Esophagus squamous epithelium (tissue), 5 donors: ENCODE measurements around the gene NKAIN4. TPM values are rescaled to one million over a fixed set of nuclear protein-coding genes. Genes with fewer than 3 reads are reported as not detected.
A peak's percentile ranks its signal among the peaks of the same experiment; 100 is the strongest.

Experiments
- DNase-seq: peaks from one replicate; lab custom pipeline; 2025; lab: John Stamatoyannopoulos, UW
- H3K27ac ChIP-seq, 4 donors: fragments of 200-600 bp; sonication (generic); one replicate each; pipeline ENCODE4 v1.5.1; 2016 to 2019; ENCODE audit warnings: mild to moderate bottlenecking in 1 of 4
- H3K27me3 ChIP-seq, 4 donors: fragments of 200-600 bp; sonication (generic); 1 replicate in 3 of 4; 2 replicates in 1 of 4; pipeline versions ENCODE4 v1.5.1 to v1.6.0; 2017 to 2021; ENCODE audit warnings: antibody characterized with exemption in 1 of 4
- H3K36me3 ChIP-seq, 3 donors: fragments of 200-600 bp; sonication (generic); one replicate each; pipeline ENCODE4 v1.5.1; 2016 to 2019
- H3K4me1 ChIP-seq, 3 donors: fragments of 200-600 bp; sonication (generic); one replicate each; pipeline ENCODE4 v1.5.1; 2017 to 2019
- H3K4me3 ChIP-seq, 4 donors: fragments of 200-600 bp; sonication (generic); 1 replicate in 3 of 4; 2 replicates in 1 of 4; pipeline ENCODE4 v1.5.1; 2016 to 2019; ENCODE audit warnings: mild to moderate bottlenecking in 2 of 4, moderate library complexity in 1 of 4
- H3K9me3 ChIP-seq, 3 donors: fragments of 200-600 bp; sonication (generic); one replicate each; pipeline ENCODE4 v1.5.1; 2016 to 2019
- POLR2A ChIP-seq, 4 donors: fragments of 450-650 bp; IDR thresholded peaks; one replicate each; pipeline ENCODE4 v1.6.1; 2017; ENCODE audit warnings: antibody characterized with exemption in 4 of 4, mild to moderate bottlenecking in 4 of 4, moderate library complexity in 3 of 4
- WGBS, 2 donors: methylation state at CpG; one replicate each; pipeline ENCODE4 v1.1.5; 2018; 5-methylcytosine and 5-hydroxymethylcytosine counted together
- intact Hi-C: fragments of 100-400 bp; cut with DNase I; formaldehyde crosslinking; loops from one replicate; pipeline ENCODE4 v1.15.0; 2022
- total RNA-seq, 4 donors: library from RNA; depleted of rRNA; stranded (reverse); fragments of >200 nt; gene quantifications; one replicate each; pipeline ENCODE4 v1.1.0, GENCODE V29; 2016
- TF ChIP-seq, protein P1 (sequence below), 6 experiments: fragments of 450-650 bp in 4 of 6; fragments of 200-600 bp in 2 of 6; sonication (generic) in 2 of 6; IDR thresholded peaks; one replicate each; pipeline ENCODE4 v1.5.1; 2016 to 2019; ENCODE audit warnings: antibody characterized with exemption in 6 of 6, mild to moderate bottlenecking in 4 of 6, moderate library complexity in 4 of 6
- donor health status: DM: yes; HTN: yes; CAD: no.

NKAIN4 gene
- total RNA-seq, 4 donors from 2014 or later: not detected

DNA sequence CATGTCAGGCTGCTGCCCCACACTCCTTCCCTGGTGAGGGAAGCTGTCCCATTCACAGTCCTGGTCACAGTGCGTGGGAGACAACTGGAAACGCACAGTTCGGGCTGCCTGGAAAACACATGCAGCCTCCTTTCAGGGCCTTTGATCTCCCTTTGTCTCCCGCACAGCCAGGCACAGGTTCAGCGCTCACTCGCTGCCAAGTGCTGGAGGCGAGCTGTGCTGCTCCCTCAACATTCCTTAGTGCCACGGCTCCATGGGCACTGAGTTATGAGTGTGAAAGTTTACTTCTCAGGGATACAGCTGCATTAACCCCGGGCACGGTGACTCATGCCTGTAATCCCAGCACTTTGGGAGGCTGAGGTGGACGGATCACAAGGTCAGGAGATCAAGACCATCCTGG, 47.4 kb downstream of the NKAIN4 start:
- no peak for DNase-seq
- TF ChIP-seq, protein P1, sequence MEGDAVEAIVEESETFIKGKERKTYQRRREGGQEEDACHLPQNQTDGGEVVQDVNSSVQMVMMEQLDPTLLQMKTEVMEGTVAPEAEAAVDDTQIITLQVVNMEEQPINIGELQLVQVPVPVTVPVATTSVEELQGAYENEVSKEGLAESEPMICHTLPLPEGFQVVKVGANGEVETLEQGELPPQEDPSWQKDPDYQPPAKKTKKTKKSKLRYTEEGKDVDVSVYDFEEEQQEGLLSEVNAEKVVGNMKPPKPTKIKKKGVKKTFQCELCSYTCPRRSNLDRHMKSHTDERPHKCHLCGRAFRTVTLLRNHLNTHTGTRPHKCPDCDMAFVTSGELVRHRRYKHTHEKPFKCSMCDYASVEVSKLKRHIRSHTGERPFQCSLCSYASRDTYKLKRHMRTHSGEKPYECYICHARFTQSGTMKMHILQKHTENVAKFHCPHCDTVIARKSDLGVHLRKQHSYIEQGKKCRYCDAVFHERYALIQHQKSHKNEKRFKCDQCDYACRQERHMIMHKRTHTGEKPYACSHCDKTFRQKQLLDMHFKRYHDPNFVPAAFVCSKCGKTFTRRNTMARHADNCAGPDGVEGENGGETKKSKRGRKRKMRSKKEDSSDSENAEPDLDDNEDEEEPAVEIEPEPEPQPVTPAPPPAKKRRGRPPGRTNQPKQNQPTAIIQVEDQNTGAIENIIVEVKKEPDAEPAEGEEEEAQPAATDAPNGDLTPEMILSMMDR (IDR thresholded peaks at IDR 0.05): no peak
- no peak for TF ChIP-seq POLR2A (IDR thresholded peaks at IDR 0.05)
- 14 to 60% methylated on average over 1 to 8 of the region's 11 CpGs for WGBS, 2 donors
- H3K9me3 ChIP-seq: no peaks in the 10 kb centered on the region
- peaks cover 3 to 44% (median 4%) of the 10 kb centered on the region in 3 donors for H3K4me1 ChIP-seq
- no peak overlapping the region for H3K4me3 ChIP-seq
- peaks cover 17 to 100% (median 33%) of the 10 kb centered on the region in 3 donors for H3K36me3 ChIP-seq
- peak overlapping the region in 1 of 4 donors; percentile 29 for H3K27ac ChIP-seq
- H3K27me3 ChIP-seq: no peaks in the 10 kb centered on the region
- intact Hi-C loops: no loop called here

GRCh38 chr20:63205896-63206295, 48.4 kb downstream of the NKAIN4 start:
- WGBS, 2 donors: 81 to 89% methylated on average over 3 to 6 of the region's 10 CpGs
- peaks cover 17 to 100% (median 33%) of the 10 kb centered on the region in 3 donors for H3K36me3 ChIP-seq

GRCh38 chr20:63204362-63204761, 49.9 kb downstream of the NKAIN4 start:
- no peaks in the 10 kb centered on the region for H3K27me3 ChIP-seq
- no peaks in the 10 kb centered on the region for H3K9me3 ChIP-seq
- DNase-seq: no peak
- peaks cover 17 to 100% (median 26%) of the 10 kb centered on the region in 3 donors for H3K36me3 ChIP-seq
- no peak overlapping the region for H3K4me3 ChIP-seq
- intact Hi-C loops: no loop called here
- H3K4me1 ChIP-seq: peaks cover 3 to 19% (median 4%) of the 10 kb centered on the region in 3 donors
- 80% methylated on average over 4 of the region's 5 CpGs; no CpG with 5 or more reads in 1 of the 2 donors for WGBS, 2 donors
- TF ChIP-seq, protein P1 (IDR thresholded peaks at IDR 0.05): no peak
- no peak for TF ChIP-seq POLR2A (IDR thresholded peaks at IDR 0.05)
- no peak overlapping the region for H3K27ac ChIP-seq

More at GRCh38 chr20:63205896-63206295, 48.4 kb downstream of the NKAIN4 start:
- H3K27me3 ChIP-seq: no peaks in the 10 kb centered on the region
- TF ChIP-seq, protein P1 (IDR thresholded peaks at IDR 0.05): no peak
- TF ChIP-seq POLR2A (IDR thresholded peaks at IDR 0.05): no peak
- H3K4me3 ChIP-seq: no peak overlapping the region
- intact Hi-C loops: no loop called here
- H3K27ac ChIP-seq: no peak overlapping the region
- DNase-seq: no peak
- H3K9me3 ChIP-seq: no peaks in the 10 kb centered on the region
- peaks cover 3 to 34% (median 4%) of the 10 kb centered on the region in 3 donors for H3K4me1 ChIP-seq

DNA sequence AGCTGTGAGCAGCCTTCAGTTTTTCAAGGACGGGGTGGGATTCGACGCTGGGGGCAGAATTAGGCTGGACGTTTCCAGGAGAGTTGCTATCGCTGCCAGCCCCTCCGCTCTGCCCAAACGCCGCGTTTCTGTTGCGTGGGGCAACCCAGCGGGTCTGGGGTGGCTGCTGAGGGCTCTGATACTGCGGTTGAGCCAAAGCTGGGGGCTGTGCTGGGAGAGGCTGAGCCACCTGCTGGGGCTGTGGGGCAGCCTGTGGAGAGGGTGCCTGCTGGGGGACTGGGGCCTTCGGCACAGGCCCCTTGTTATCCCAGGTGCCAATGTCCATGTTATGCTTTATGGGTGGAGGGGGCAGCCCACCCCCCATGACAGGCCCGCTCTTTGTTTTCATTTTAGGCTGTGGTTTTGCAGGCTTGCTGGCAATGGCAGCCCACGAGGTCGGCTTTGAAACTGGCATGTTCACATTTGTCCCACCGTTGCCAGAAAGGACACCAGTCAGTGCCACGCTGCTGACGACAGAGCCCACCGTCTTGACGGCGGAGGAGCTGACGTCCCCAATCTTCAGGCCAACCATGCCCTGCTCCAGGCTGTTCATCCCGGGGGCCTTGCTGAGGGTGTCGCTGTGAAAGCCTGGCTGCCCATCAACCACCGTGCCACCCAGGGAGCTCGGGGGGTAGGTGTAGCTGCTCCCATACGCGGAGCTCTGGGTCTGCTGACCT, 51.3 kb downstream of the NKAIN4 start:
- Histone ChIP-seq H3K27ac (no peak overlapping the region), H3K4me3 (no peak overlapping the region), H3K4me1 (peaks cover 0 to 29% (median 7%) of the 10 kb centered on the region in 3 donors), H3K9me3 (no peaks in the 10 kb centered on the region), H3K27me3 (no peaks in the 10 kb centered on the region), H3K36me3 (peaks cover 17 to 99% (median 26%) of the 10 kb centered on the region in 3 donors)
- TF ChIP-seq POLR2A (IDR thresholded peaks at IDR 0.05): no peak
- TF ChIP-seq, protein P1 (IDR thresholded peaks at IDR 0.05): no peak
- no peak for DNase-seq
- WGBS, 2 donors: 50 to 93% methylated on average over 2 to 13 of the region's 29 CpGs
- intact Hi-C loops: no loop called here

GRCh38 chr20:63202021-63202420, 52.2 kb downstream of the NKAIN4 start:
- Histone ChIP-seq H3K36me3 (peaks cover 17 to 99% (median 26%) of the 10 kb centered on the region in 3 donors), H3K9me3 (no peaks in the 10 kb centered on the region), H3K27me3 (no peaks in the 10 kb centered on the region), H3K4me1 (peaks cover 0 to 29% (median 9%) of the 10 kb centered on the region in 3 donors), H3K4me3 (no peak overlapping the region), H3K27ac (no peak overlapping the region)
- WGBS, 2 donors: 88 to 91% methylated on average over 11 to 17 of the region's 17 CpGs
- TF ChIP-seq, protein P1 (IDR thresholded peaks at IDR 0.05): no peak
- TF ChIP-seq POLR2A (IDR thresholded peaks at IDR 0.05): no peak
- intact Hi-C loops: no loop called here
- no peak for DNase-seq
